ENCODE measurements around the gene NIPBL.

DNA sequence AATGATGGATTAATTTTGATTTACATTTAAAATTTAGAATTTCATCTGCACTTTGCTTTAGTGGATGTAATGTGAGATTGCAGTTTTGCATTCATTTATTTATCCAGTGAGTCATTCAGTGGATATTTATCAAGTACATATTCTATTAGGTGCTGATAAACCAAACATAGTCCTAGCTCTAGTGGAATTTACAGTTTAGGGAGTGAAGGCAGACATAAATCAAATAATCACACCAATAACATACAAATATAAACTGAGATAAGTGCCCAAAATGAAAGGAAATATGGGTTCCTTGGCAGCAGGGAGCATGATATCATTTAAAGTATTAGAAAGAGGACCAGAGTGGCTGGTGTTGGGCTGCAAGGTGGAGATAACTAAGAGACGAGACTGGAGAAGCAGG, 14.7 kb upstream of the NIPBL start:
- TF ChIP-seq, protein P1, sequence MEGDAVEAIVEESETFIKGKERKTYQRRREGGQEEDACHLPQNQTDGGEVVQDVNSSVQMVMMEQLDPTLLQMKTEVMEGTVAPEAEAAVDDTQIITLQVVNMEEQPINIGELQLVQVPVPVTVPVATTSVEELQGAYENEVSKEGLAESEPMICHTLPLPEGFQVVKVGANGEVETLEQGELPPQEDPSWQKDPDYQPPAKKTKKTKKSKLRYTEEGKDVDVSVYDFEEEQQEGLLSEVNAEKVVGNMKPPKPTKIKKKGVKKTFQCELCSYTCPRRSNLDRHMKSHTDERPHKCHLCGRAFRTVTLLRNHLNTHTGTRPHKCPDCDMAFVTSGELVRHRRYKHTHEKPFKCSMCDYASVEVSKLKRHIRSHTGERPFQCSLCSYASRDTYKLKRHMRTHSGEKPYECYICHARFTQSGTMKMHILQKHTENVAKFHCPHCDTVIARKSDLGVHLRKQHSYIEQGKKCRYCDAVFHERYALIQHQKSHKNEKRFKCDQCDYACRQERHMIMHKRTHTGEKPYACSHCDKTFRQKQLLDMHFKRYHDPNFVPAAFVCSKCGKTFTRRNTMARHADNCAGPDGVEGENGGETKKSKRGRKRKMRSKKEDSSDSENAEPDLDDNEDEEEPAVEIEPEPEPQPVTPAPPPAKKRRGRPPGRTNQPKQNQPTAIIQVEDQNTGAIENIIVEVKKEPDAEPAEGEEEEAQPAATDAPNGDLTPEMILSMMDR (IDR thresholded peaks at IDR 0.05; ENCODE audit: poor library complexity): no peak
- no peak for TF ChIP-seq EZH2 (IDR thresholded peaks at IDR 0.05; ENCODE audit: borderline replicate concordance)

Measured in hepatocyte (in vitro differentiated cells).